SK-N-SH (cell line): Measurements from ENCODE around the gene PTGFR. TPM values are rescaled to one million over a fixed set of nuclear protein-coding genes. Genes with fewer than 3 reads are reported as not detected.

ENCODE experiments used
- CTCF ChIA-PET: fragments of 300-600, 350-600 bp; formaldehyde crosslinking; extraction: SDS; loops from one replicate; lab custom pipeline; 2021; lab: Yijun Ruan, JAX
- POLR2A ChIA-PET: fragments of 350-600 bp; sonication (Branson Sonifier 250); formaldehyde crosslinking; extraction: SDS; loops from one replicate; lab custom pipeline; 2020; ENCODE audit warnings: antibody characterized with exemption, inconsistent platforms; lab: Yijun Ruan, JAX
- DNase-seq: peaks from one replicate; pipeline ENCODE4 v3.0.0; 2012
- H2AFZ ChIP-seq: fragments of 200-600 bp; sonication (generic); 2 replicates; pipeline ENCODE4 v1.8.1; 2016; ENCODE audit warnings: antibody characterized with exemption, mild to moderate bottlenecking, low read depth
- H3F3A ChIP-seq: fragments of 200-600 bp; sonication (generic); replicated peaks from 2 replicates; pipeline ENCODE3; 2016; ENCODE audit warnings: antibody characterized with exemption, mild to moderate bottlenecking; ENCODE audit not compliant: insufficient read depth
- H3K27ac ChIP-seq, 2 experiments: fragments of 200-500 bp in 1 of 2; fragments of 200-600 bp in 1 of 2; sonication (Bioruptor generic) in 1 of 2; sonication (generic), shearing (Covaris generic) in 1 of 2; 2 replicates each; pipeline versions ENCODE4 v1.5.1 to v1.6.1; 2014 to 2016; ENCODE audit warnings: low read depth in 2 of 2, inconsistent platforms in 1 of 2, low read length in 1 of 2, mild to moderate bottlenecking in 1 of 2, mixed read lengths in 1 of 2
- H3K27me3 ChIP-seq: fragments of 200-600 bp; sonication (generic), shearing (Covaris generic); 2 replicates; pipeline ENCODE4 v1.6.1; 2016; ENCODE audit warnings: mixed run types; ENCODE audit not compliant: insufficient read depth
- H3K36me3 ChIP-seq, 2 experiments: fragments of 200-500 bp in 1 of 2; fragments of 200-600 bp in 1 of 2; sonication (Bioruptor generic) in 1 of 2; sonication (generic) in 1 of 2; replicated peaks in 1 of 2; 2 replicates each; pipeline versions ENCODE3 to v1.5.1; 2014 to 2016; ENCODE audit warnings: low read length in 1 of 2, mild to moderate bottlenecking in 1 of 2; ENCODE audit not compliant: insufficient read depth in 2 of 2, control insufficient read depth in 1 of 2
- H3K4me1 ChIP-seq, 2 experiments: fragments of 200-500 bp in 1 of 2; fragments of 200-600 bp in 1 of 2; sonication (Bioruptor generic) in 1 of 2; sonication (generic), shearing (Covaris generic) in 1 of 2; 2 replicates each; pipeline versions ENCODE4 v1.5.1 to v1.6.1; 2014 to 2016; ENCODE audit warnings: low read depth in 1 of 2, low read length in 1 of 2, mixed run types in 1 of 2; ENCODE audit not compliant: insufficient read depth in 2 of 2, control insufficient read depth in 1 of 2
- H3K4me2 ChIP-seq: fragments of 200-600 bp; sonication (generic), shearing (Covaris generic); 2 replicates; pipeline ENCODE4 v1.6.1; 2017; ENCODE audit warnings: mixed run types
- H3K4me3 ChIP-seq, 2 experiments: fragments of 200-500 bp in 1 of 2; fragments of 200-600 bp in 1 of 2; sonication (Bioruptor generic) in 1 of 2; sonication (generic), shearing (Covaris generic) in 1 of 2; 2 replicates each; pipeline versions ENCODE4 v1.5.1 to v1.8.1; 2014 to 2016; ENCODE audit warnings: low read depth in 2 of 2, inconsistent platforms in 1 of 2, low read length in 1 of 2, mild to moderate bottlenecking in 1 of 2, mixed read lengths in 1 of 2, moderate library complexity in 1 of 2
- H3K79me2 ChIP-seq: fragments of 200-600 bp; sonication (generic); 2 replicates; pipeline ENCODE4 v1.8.1; 2017; ENCODE audit warnings: mild to moderate bottlenecking; ENCODE audit not compliant: insufficient read depth
- H3K9ac ChIP-seq: fragments of 200-600 bp; sonication (generic); 2 replicates; pipeline ENCODE4 v1.6.1; 2017; ENCODE audit warnings: mixed run types
- H3K9me2 ChIP-seq: fragments of 200-600 bp; sonication (generic); 2 replicates; pipeline ENCODE4 v1.6.1; 2017; ENCODE audit warnings: mixed run types
- H3K9me3 ChIP-seq: fragments of 200-600 bp; sonication (generic); 2 replicates; pipeline ENCODE4 v1.6.1; 2017; ENCODE audit warnings: mixed run types, mild to moderate bottlenecking, moderate library complexity
- H4K20me1 ChIP-seq: fragments of 200-600 bp; sonication (generic); 2 replicates; pipeline ENCODE4 v1.6.1; 2017; ENCODE audit warnings: mild to moderate bottlenecking, mixed run types; ENCODE audit not compliant: insufficient read depth
- CHD2 ChIP-seq: fragments of 150-350 bp; IDR thresholded peaks from 2 replicates; pipeline ENCODE4 v1.6.1; 2018; ENCODE audit warnings: low read length; ENCODE audit not compliant: partially characterized antibody
- CTCF ChIP-seq: fragments of 200-600 bp; sonication (generic); IDR thresholded peaks from 2 replicates; pipeline ENCODE4 v1.6.1; 2017; ENCODE audit warnings: antibody characterized with exemption, mild to moderate bottlenecking, moderate library complexity
- ELF1 ChIP-seq: IDR thresholded peaks from 2 replicates; pipeline ENCODE4 v1.4.0; 2012
- EP300 ChIP-seq, 2 experiments: IDR thresholded peaks; 2 replicates each; pipeline versions ENCODE4 v1.4.0 to v1.6.1; 2012; ENCODE audit warnings: borderline replicate concordance in 1 of 2, low read depth in 1 of 2, low read length in 1 of 2
- EZH2phosphoT487 ChIP-seq: fragments of 200-600 bp; sonication (generic); IDR thresholded peaks from 2 replicates; pipeline ENCODE4 v1.6.1; 2017; ENCODE audit warnings: low read depth, mixed run types, mild to moderate bottlenecking, antibody characterized with exemption, moderate library complexity, borderline replicate concordance
- FOSL2 ChIP-seq: IDR thresholded peaks from 2 replicates; pipeline ENCODE4 v1.4.0; 2012; ENCODE audit warnings: low read depth, mild to moderate bottlenecking, moderate library complexity, borderline replicate concordance
- FOXJ3 ChIP-seq: sonication (generic); formaldehyde crosslinking; IDR thresholded peaks from 2 replicates; pipeline ENCODE4 v1.5.1; 2020; ENCODE audit warnings: mild to moderate bottlenecking, missing genetic modification reagents
- GABPA ChIP-seq: IDR thresholded peaks from 2 replicates; pipeline ENCODE4 v1.4.0; 2012; ENCODE audit warnings: low read depth, mild to moderate bottlenecking
- MXI1 ChIP-seq: IDR thresholded peaks from 2 replicates; pipeline ENCODE4 v1.6.1; 2012; ENCODE audit warnings: mild to moderate bottlenecking, low read depth, low read length, improper control_type of control experiment
- NRF1 ChIP-seq: IDR thresholded peaks from 2 replicates; pipeline ENCODE4 v1.6.1; 2012; ENCODE audit warnings: low read depth, mild to moderate bottlenecking, low read length
- POLR2AphosphoS5 ChIP-seq: IDR thresholded peaks from 2 replicates; pipeline ENCODE4 v1.6.1; 2012; ENCODE audit warnings: low read depth, low read length
- RXRA ChIP-seq: IDR thresholded peaks from 2 replicates; pipeline ENCODE4 v1.4.0; 2012; ENCODE audit warnings: low read depth, mild to moderate bottlenecking, borderline replicate concordance
- SIN3A ChIP-seq: IDR thresholded peaks from 2 replicates; pipeline ENCODE4 v1.6.1; 2012; ENCODE audit warnings: low read depth, mild to moderate bottlenecking, low read length, moderate library complexity, borderline replicate concordance
- SMC3 ChIP-seq: IDR thresholded peaks from 2 replicates; pipeline ENCODE4 v1.6.1; 2012; ENCODE audit warnings: low read depth, low read length, improper control_type of control experiment
- TAF1 ChIP-seq: IDR thresholded peaks from 2 replicates; pipeline ENCODE4 v1.6.1; 2012; ENCODE audit warnings: low read depth, mild to moderate bottlenecking, low read length, moderate library complexity, borderline replicate concordance
- TCF12 ChIP-seq: IDR thresholded peaks from 2 replicates; pipeline ENCODE4 v1.4.0; 2012
- TEAD4 ChIP-seq: IDR thresholded peaks from 2 replicates; pipeline ENCODE4 v1.4.0; 2012; ENCODE audit warnings: mild to moderate bottlenecking, borderline replicate concordance; ENCODE audit not compliant: insufficient read depth
- USF1 ChIP-seq: IDR thresholded peaks from 2 replicates; pipeline ENCODE4 v1.4.0; 2012; ENCODE audit warnings: low read depth, borderline replicate concordance
- WGBS: methylation state at CpG from one replicate; pipeline ENCODE4 v1.1.6; 2017; ENCODE audit warnings: low lambda C conversion rate; 5-methylcytosine and 5-hydroxymethylcytosine counted together
- polyA plus RNA-seq, 3 experiments: library from polyadenylated mRNA; depleted of rRNA; stranded (reverse); fragments of >200 nt; gene quantifications; 2 replicates each; pipeline ENCODE4 v1.2.3, GENCODE V29; 2012
- TF ChIP-seq, protein P1 (sequence below): IDR thresholded peaks from 2 replicates; pipeline ENCODE4 v1.4.0; 2012; ENCODE audit warnings: low read depth
- TF ChIP-seq, protein P2 (sequence below): IDR thresholded peaks from 2 replicates; pipeline ENCODE4; 2012
- TF ChIP-seq, protein P3 (sequence below): IDR thresholded peaks from 2 replicates; pipeline ENCODE4 v1.4.0; 2012; ENCODE audit warnings: low read depth, borderline replicate concordance
- TF ChIP-seq, protein P4 (sequence below): fragments of 150-350 bp; IDR thresholded peaks from 2 replicates; pipeline ENCODE4 v1.6.1; 2017; ENCODE audit warnings: antibody characterized with exemption, low read length, low read depth, borderline replicate concordance

The PTGFR gene
- polyA plus RNA-seq, 1 of the 3 experiments (the other 2 are of a cell fraction) = 2.2 TPM

GRCh38 chr1:78535286-78535685 is 44.5 kb downstream of the PTGFR start:
- ChIA-PET CTCF (interaction anchor here (0.6 to 1.1 kb wide), 2 partner anchors 21 to 389 kb away, joined by 3 to 4 read pairs; no protein-coding TSS in a partner anchor), POLR2A (no interaction called here)
- H3K9me3 ChIP-seq = no peaks in the 10 kb centered on the region
- H3K27ac ChIP-seq = no peak overlapping the region
- TF ChIP-seq ELF1 (no peak), FOXJ3 (CRISPR knock-in tag) (no peak), SIN3A (no peak), TAF1 (no peak), USF1 (no peak), CTCF (no peak), EZH2phosphoT487 (no peak), GABPA (no peak), MXI1 (no peak), RXRA (no peak)
- H3K36me3 ChIP-seq = peaks cover 3 to 11% of the 10 kb centered on the region in 2 experiments
- H3K9me2 ChIP-seq = no peaks in the 10 kb centered on the region
- H3K9ac ChIP-seq = no peak overlapping the region
- H4K20me1 ChIP-seq = no peaks in the 10 kb centered on the region
- H3F3A ChIP-seq = peaks cover 7% of the 10 kb centered on the region
- no peak overlapping the region for H2AFZ ChIP-seq
- no peaks in the 10 kb centered on the region for H3K27me3 ChIP-seq
- H3K4me2 ChIP-seq = no peak overlapping the region
- H3K4me1 ChIP-seq = 0 out of 4 replicates have a peak, but pooled peaks cover 0 to 12% of the 10 kb centered on the region in 2 experiments
- no peak overlapping the region for H3K4me3 ChIP-seq
- WGBS = 78% methylated on average over 1 of the region's 1 CpG
- H3K79me2 ChIP-seq = no peaks in the 10 kb centered on the region
- no peak for DNase-seq

DNA sequence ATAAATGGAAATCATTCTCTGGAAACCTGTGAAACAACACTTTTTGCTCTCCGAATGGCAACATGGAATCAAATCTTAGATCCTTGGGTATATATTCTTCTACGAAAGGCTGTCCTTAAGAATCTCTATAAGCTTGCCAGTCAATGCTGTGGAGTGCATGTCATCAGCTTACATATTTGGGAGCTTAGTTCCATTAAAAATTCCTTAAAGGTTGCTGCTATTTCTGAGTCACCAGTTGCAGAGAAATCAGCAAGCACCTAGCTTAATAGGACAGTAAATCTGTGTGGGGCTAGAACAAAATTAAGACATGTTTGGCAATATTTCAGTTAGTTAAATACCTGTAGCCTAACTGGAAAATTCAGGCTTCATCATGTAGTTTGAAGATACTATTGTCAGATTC is 45.7 kb downstream of the PTGFR start:
- peaks cover 7% of the 10 kb centered on the region for H3F3A ChIP-seq
- no peak overlapping the region for H3K4me3 ChIP-seq
- H2AFZ ChIP-seq = no peak overlapping the region
- no peaks in the 10 kb centered on the region for H3K9me2 ChIP-seq
- no peaks in the 10 kb centered on the region for H4K20me1 ChIP-seq
- 79% methylated on average over 2 of the region's 2 CpGs for WGBS
- DNase-seq = no peak
- H3K27ac ChIP-seq = no peak overlapping the region; a peak in 1 of 4 replicates
- POLR2A ChIA-PET = no interaction called here
- H3K79me2 ChIP-seq = no peaks in the 10 kb centered on the region
- CTCF ChIA-PET = no interaction called here
- H3K9ac ChIP-seq = no peak overlapping the region
- H3K36me3 ChIP-seq = peaks cover 3 to 11% of the 10 kb centered on the region in 2 experiments
- H3K4me1 ChIP-seq = 0 out of 4 replicates have a peak, but pooled peaks cover 0 to 12% of the 10 kb centered on the region in 2 experiments
- no peak overlapping the region for H3K4me2 ChIP-seq
- no peaks in the 10 kb centered on the region for H3K9me3 ChIP-seq
- TF ChIP-seq, protein P1, sequence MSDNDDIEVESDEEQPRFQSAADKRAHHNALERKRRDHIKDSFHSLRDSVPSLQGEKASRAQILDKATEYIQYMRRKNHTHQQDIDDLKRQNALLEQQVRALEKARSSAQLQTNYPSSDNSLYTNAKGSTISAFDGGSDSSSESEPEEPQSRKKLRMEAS = no peak
- TF ChIP-seq CHD2 (no peak), FOSL2 (peak; percentile 61), TEAD4 (peak; percentile 26; the same call in 1 of the 2 replicates), POLR2AphosphoS5 (no peak), TCF12 (peak; percentile 7; the same call in 1 of the 2 replicates), SMC3 (no peak), NRF1 (no peak), EP300 (IDR thresholded peaks at IDR 0.05; ENCODE audit: borderline replicate concordance in 1 of 2, low read depth in 1 of 2, low read length in 1 of 2) (no peak)
- TF ChIP-seq, protein P2, sequence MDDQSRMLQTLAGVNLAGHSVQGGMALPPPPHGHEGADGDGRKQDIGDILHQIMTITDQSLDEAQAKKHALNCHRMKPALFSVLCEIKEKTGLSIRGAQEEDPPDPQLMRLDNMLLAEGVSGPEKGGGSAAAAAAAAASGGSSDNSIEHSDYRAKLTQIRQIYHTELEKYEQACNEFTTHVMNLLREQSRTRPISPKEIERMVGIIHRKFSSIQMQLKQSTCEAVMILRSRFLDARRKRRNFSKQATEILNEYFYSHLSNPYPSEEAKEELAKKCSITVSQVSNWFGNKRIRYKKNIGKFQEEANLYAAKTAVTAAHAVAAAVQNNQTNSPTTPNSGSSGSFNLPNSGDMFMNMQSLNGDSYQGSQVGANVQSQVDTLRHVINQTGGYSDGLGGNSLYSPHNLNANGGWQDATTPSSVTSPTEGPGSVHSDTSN = peak; percentile 20; the same call in 1 of the 2 replicates
- TF ChIP-seq, protein P3, sequence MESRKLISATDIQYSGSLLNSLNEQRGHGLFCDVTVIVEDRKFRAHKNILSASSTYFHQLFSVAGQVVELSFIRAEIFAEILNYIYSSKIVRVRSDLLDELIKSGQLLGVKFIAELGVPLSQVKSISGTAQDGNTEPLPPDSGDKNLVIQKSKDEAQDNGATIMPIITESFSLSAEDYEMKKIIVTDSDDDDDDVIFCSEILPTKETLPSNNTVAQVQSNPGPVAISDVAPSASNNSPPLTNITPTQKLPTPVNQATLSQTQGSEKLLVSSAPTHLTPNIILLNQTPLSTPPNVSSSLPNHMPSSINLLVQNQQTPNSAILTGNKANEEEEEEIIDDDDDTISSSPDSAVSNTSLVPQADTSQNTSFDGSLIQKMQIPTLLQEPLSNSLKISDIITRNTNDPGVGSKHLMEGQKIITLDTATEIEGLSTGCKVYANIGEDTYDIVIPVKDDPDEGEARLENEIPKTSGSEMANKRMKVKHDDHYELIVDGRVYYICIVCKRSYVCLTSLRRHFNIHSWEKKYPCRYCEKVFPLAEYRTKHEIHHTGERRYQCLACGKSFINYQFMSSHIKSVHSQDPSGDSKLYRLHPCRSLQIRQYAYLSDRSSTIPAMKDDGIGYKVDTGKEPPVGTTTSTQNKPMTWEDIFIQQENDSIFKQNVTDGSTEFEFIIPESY = no peak
- TF ChIP-seq, protein P4, sequence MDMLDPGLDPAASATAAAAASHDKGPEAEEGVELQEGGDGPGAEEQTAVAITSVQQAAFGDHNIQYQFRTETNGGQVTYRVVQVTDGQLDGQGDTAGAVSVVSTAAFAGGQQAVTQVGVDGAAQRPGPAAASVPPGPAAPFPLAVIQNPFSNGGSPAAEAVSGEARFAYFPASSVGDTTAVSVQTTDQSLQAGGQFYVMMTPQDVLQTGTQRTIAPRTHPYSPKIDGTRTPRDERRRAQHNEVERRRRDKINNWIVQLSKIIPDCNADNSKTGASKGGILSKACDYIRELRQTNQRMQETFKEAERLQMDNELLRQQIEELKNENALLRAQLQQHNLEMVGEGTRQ = no peak
- no peaks in the 10 kb centered on the region for H3K27me3 ChIP-seq
